ENCODE data around the gene DNAI4.
"Not testable (repeated sequence)": the region's sequence is repeated elsewhere in the genome, so short reads cannot be mapped to it uniquely, and the experiment has no call there.

DNAI4 gene

DNA sequence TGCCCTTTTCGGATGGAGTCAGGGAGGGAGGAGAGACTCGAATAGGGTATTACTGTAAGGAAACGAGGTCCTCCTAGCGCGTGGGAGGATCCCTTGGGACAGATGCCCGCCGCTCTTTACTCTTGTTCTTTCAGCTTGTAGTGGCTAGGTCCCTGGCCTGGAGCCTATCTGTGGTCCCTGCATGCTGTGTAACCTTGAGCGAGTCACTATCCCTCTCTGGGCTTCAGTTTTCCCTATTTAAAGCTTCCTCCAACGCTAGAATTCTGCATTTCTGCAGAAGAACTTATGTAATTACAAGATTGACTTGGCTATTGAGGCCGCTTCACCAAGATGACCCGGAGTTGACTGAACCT is 878 bp upstream of the DNAI4 start:
- peak overlapping the region; percentile 79 for H3K9ac ChIP-seq (ENCODE audit: insufficient read length)
- H3K27ac ChIP-seq: peak overlapping the region; percentile 87
- H3K9me3 ChIP-seq (ENCODE audit: low read depth, low read length): no peaks in the 10 kb centered on the region

GRCh38 chr1:66920543-66920942 is 4.1 kb downstream of the DNAI4 start:
- Histone ChIP-seq H3K9me3 (ENCODE audit: low read depth, low read length) (no peaks in the 10 kb centered on the region), H3K36me3 (ENCODE audit: insufficient read depth, low read length) (peaks cover 5% of the 10 kb centered on the region; the same call in 1 of the 2 replicates), H3K4me3 (no peak overlapping the region), H3K27ac (no peak overlapping the region), H3K9ac (ENCODE audit: insufficient read length) (no peak overlapping the region)
- TF ChIP-seq FOXP2 (optimal IDR thresholded peaks at IDR 0.05; ENCODE audit: control extremely low read depth, extremely low read length, insufficient read depth) (no peak), POLR2AphosphoS5 (IDR thresholded peaks at IDR 0.05; ENCODE audit: borderline replicate concordance, low read depth, low read length) (no peak), EZH2 (IDR thresholded peaks at IDR 0.05) (no peak)
- DNase-seq (ENCODE audit: low read depth, low spot score): no peak

More for the DNA sequence above, 878 bp upstream of the DNAI4 start:
- H3K4me3 ChIP-seq: peak overlapping the region; percentile 96
- TF ChIP-seq FOXP2 (optimal IDR thresholded peaks at IDR 0.05; ENCODE audit: control extremely low read depth, extremely low read length, insufficient read depth) (no peak), EZH2 (IDR thresholded peaks at IDR 0.05) (no peak), POLR2AphosphoS5 (IDR thresholded peaks at IDR 0.05; ENCODE audit: borderline replicate concordance, low read depth, low read length) (no peak)
- no peaks in the 10 kb centered on the region; the same call in 1 of the 2 replicates for H3K36me3 ChIP-seq (ENCODE audit: insufficient read depth, low read length)
- no peak for DNase-seq (ENCODE audit: low read depth, low spot score)

DNA sequence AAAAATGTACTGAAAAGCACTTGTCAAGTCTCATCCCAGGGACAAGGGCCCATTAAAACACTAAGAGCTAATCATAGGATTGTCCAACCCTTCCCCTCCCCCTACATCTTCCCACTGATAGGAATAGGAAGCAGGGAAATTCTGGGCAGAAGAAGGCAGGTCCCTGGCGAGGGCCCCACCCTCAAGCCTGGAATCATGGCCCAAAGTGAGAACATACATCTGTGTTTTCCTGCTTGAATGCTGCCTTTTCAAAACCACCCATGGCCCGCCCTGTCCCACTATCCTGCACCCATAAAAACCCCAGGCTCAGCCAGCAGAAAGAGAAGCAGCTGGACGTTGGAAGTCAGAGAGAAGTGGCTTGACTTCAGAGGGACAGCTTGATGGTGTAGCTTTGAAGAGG is 4.8 kb downstream of the DNAI4 start:
- DNase-seq (ENCODE audit: low read depth, low spot score): no peak
- no peak overlapping the region for H3K27ac ChIP-seq
- H3K9ac ChIP-seq (ENCODE audit: insufficient read length): no peak overlapping the region
- H3K36me3 ChIP-seq (ENCODE audit: insufficient read depth, low read length): peaks cover 5% of the 10 kb centered on the region; the same call in 1 of the 2 replicates
- no peak for TF ChIP-seq EZH2 (IDR thresholded peaks at IDR 0.05)
- TF ChIP-seq POLR2AphosphoS5 (IDR thresholded peaks at IDR 0.05; ENCODE audit: borderline replicate concordance, low read depth, low read length): no peak
- TF ChIP-seq FOXP2 (optimal IDR thresholded peaks at IDR 0.05; ENCODE audit: control extremely low read depth, extremely low read length, insufficient read depth): no peak
- no peaks in the 10 kb centered on the region for H3K9me3 ChIP-seq (ENCODE audit: low read depth, low read length)
- no peak overlapping the region for H3K4me3 ChIP-seq

- no peak for TF ChIP-seq EZH2 (IDR thresholded peaks at IDR 0.05)
- TF ChIP-seq FOXP2 (optimal IDR thresholded peaks at IDR 0.05; ENCODE audit: control extremely low read depth, extremely low read length, insufficient read depth): no peak
- no peak for TF ChIP-seq POLR2AphosphoS5 (IDR thresholded peaks at IDR 0.05; ENCODE audit: borderline replicate concordance, low read depth, low read length)
- Histone ChIP-seq H3K9ac (ENCODE audit: insufficient read length) (no peak overlapping the region), H3K27ac (no peak overlapping the region), H3K36me3 (ENCODE audit: insufficient read depth, low read length) (peaks cover 5% of the 10 kb centered on the region; the same call in 1 of the 2 replicates), H3K4me3 (no peak overlapping the region), H3K9me3 (ENCODE audit: low read depth, low read length) (no peaks in the 10 kb centered on the region)
- DNase-seq (ENCODE audit: low read depth, low spot score): no peak
Measured at GRCh38 chr1:66919063-66919462, 5.6 kb downstream of the DNAI4 start.

DNA sequence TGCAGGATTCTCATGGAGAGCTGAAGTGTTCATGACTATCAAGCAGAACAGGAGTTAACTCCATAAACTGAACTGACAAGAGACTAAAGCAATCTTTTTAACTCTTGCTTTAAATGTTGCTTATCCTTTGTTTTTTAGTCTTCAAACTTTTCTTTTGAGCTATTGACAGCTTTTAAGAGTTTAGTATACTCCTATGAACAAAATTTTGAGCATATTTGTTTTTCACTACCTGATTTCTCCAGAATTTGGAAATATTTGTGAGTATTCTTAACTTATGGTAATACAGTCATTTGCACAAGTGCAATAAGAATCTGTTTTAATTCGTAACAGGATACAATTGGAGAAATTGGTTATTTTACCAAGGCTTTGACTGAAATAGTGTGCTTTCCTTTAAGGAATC is 7.2 kb downstream of the DNAI4 start:
- no peak overlapping the region for H3K27ac ChIP-seq
- no peak overlapping the region for H3K4me3 ChIP-seq
- no peak overlapping the region for H3K9ac ChIP-seq (ENCODE audit: insufficient read length)
- H3K9me3 ChIP-seq (ENCODE audit: low read depth, low read length): no peaks in the 10 kb centered on the region
- DNase-seq (ENCODE audit: low read depth, low spot score): no peak
- no peak for TF ChIP-seq EZH2 (IDR thresholded peaks at IDR 0.05)
- no peak for TF ChIP-seq POLR2AphosphoS5 (IDR thresholded peaks at IDR 0.05; ENCODE audit: borderline replicate concordance, low read depth, low read length)
- no peak for TF ChIP-seq FOXP2 (optimal IDR thresholded peaks at IDR 0.05; ENCODE audit: control extremely low read depth, extremely low read length, insufficient read depth)
- H3K36me3 ChIP-seq (ENCODE audit: insufficient read depth, low read length): peaks cover 5% of the 10 kb centered on the region; the same call in 1 of the 2 replicates

DNA sequence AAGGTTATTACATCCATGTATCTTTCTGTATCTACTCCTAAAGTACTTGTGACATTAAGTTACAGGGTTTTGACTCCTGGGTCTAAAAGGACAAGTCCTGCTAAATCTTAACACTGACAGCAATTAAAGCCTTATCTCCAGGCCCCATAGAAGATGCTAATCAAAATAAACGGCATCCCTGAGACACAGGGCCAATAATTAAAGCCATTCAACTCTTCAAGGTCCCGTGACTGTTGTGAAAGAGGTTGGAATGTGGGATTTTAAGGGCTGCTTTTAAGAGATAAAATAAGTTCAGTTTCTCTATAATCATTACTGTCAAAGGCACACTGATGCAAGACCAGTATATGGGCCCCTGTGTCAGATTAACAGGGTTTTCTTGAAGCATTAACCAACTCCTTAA is 8.3 kb downstream of the DNAI4 start:
- no peak for TF ChIP-seq FOXP2 (optimal IDR thresholded peaks at IDR 0.05; ENCODE audit: control extremely low read depth, extremely low read length, insufficient read depth)
- no peak for TF ChIP-seq EZH2 (IDR thresholded peaks at IDR 0.05)
- no peak for TF ChIP-seq POLR2AphosphoS5 (IDR thresholded peaks at IDR 0.05; ENCODE audit: borderline replicate concordance, low read depth, low read length)

DNA sequence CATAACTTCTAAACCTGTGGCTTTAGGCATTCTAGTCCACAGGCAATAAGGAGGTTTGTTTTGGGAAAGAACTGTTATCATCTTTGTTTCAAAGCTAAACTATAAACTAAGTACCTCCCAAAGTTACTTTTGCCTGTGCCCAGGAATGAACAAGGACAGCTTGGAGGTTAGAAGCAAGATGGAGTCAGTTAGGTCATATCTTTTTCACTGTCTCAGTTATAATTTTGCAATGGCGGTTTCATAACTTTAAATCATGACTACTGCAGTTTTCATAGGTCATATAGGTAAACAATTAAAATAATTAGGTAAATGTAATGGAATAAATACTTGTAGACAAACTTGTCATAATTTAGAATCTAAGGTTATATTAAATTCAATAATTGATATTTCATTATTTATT is 9.5 kb downstream of the DNAI4 start:
- H3K27ac ChIP-seq; H3K36me3 ChIP-seq (ENCODE audit: insufficient read depth, low read length); H3K4me3 ChIP-seq; H3K9ac ChIP-seq (ENCODE audit: insufficient read length); DNase-seq (ENCODE audit: low read depth, low spot score); H3K9me3 ChIP-seq (ENCODE audit: low read depth, low read length): not testable (repeated sequence)

More for the DNA sequence above, 8.3 kb downstream of the DNAI4 start:
- Histone ChIP-seq H3K27ac (no peak overlapping the region), H3K9ac (ENCODE audit: insufficient read length) (no peak overlapping the region), H3K36me3 (ENCODE audit: insufficient read depth, low read length) (peaks cover 5% of the 10 kb centered on the region; the same call in 1 of the 2 replicates), H3K9me3 (ENCODE audit: low read depth, low read length) (no peaks in the 10 kb centered on the region), H3K4me3 (no peak overlapping the region)
- no peak for DNase-seq (ENCODE audit: low read depth, low spot score)

GRCh38 chr1:66893712-66894111 is 30.9 kb downstream of the DNAI4 start:
- no peak overlapping the region for H3K27ac ChIP-seq
- no peak overlapping the region for H3K9ac ChIP-seq (ENCODE audit: insufficient read length)
- no peaks in the 10 kb centered on the region for H3K36me3 ChIP-seq (ENCODE audit: insufficient read depth, low read length)
- H3K9me3 ChIP-seq (ENCODE audit: low read depth, low read length): no peaks in the 10 kb centered on the region
- no peak for DNase-seq (ENCODE audit: low read depth, low spot score)
- no peak overlapping the region for H3K4me3 ChIP-seq
- TF ChIP-seq EZH2 (IDR thresholded peaks at IDR 0.05): no peak
- TF ChIP-seq FOXP2 (optimal IDR thresholded peaks at IDR 0.05; ENCODE audit: control extremely low read depth, extremely low read length, insufficient read depth): no peak
- no peak for TF ChIP-seq POLR2AphosphoS5 (IDR thresholded peaks at IDR 0.05; ENCODE audit: borderline replicate concordance, low read depth, low read length)

- no peaks in the 10 kb centered on the region for H3K9me3 ChIP-seq (ENCODE audit: low read depth, low read length)
- H3K9ac ChIP-seq (ENCODE audit: insufficient read length): no peak overlapping the region
- TF ChIP-seq EZH2 (IDR thresholded peaks at IDR 0.05) (no peak), POLR2AphosphoS5 (IDR thresholded peaks at IDR 0.05; ENCODE audit: borderline replicate concordance, low read depth, low read length) (no peak), FOXP2 (optimal IDR thresholded peaks at IDR 0.05; ENCODE audit: control extremely low read depth, extremely low read length, insufficient read depth) (no peak)
- no peaks in the 10 kb centered on the region for H3K36me3 ChIP-seq (ENCODE audit: insufficient read depth, low read length)
- no peak for DNase-seq (ENCODE audit: low read depth, low spot score)
- no peak overlapping the region for H3K4me3 ChIP-seq
- no peak overlapping the region for H3K27ac ChIP-seq
Measured at GRCh38 chr1:66890621-66891020, 34.0 kb downstream of the DNAI4 start.

Measured in SK-N-MC (cell line).